Measurements from ENCODE around the gene ZNF263.

GRCh38 chr16:3241761-3242160 is 41.5 kb upstream of the ZNF263 start:
- TF ChIP-seq CTCF (IDR thresholded peaks at IDR 0.05; ENCODE audit: insufficient read depth, low read depth, low read length) = no peak
- TF ChIP-seq EZH2 (IDR thresholded peaks at IDR 0.05; ENCODE audit: insufficient read depth, low read length) = no peak

Measured in astrocyte (in vitro differentiated cells and primary cell).